ENCODE results near the gene RPS2. TPM values are rescaled to one million over a fixed set of nuclear protein-coding genes. Genes with fewer than 3 reads are reported as not detected.
A peak's percentile ranks its signal among the peaks of the same experiment; 100 is the strongest.

The RPS2 gene
- total RNA-seq, 2 experiments from 2014 or later, result 5,572 to 5,598 TPM

GRCh38 chr16:1982991-1983543 is 18.4 kb upstream of the RPS2 start:
- no peak for TF ChIP-seq CTCF (IDR thresholded peaks at IDR 0.05)
- Mint-ChIP-seq H3K27ac (no peak overlapping the region), H3K4me1 (ENCODE audit: low read depth) (peaks cover 20% of the 10 kb centered on the region), H3K36me3 (ENCODE audit: low read depth) (peaks cover 22% of the 10 kb centered on the region), H3K27me3 (peaks cover 32% of the 10 kb centered on the region), H3K4me3 (peak overlapping the region; percentile 89), H3K9me3 (no peaks in the 10 kb centered on the region)
- CTCF ChIA-PET, result interaction anchor here (0.7 to 2.0 kb wide), 4 partner anchors 11 to 158 kb away, joined by 3 to 8 read pairs (median 4); partner anchors contain the start of gene TBL3
- DNase-seq, result no peak
- intact Hi-C loops (cut with micrococcal nuclease), result no loop called here
- ATAC-seq, result no peak
- POLR2A ChIA-PET, result interaction anchor here (0.6 to 29.2 kb wide), 8 partner anchors 10 to 537 kb away, joined by 3 to 505 read pairs (median 6); partner anchors contain the start of genes AMDHD2, NDUFB10, RNF151 and RPS2

- Mint-ChIP-seq H3K9me3 (no peaks in the 10 kb centered on the region), H3K4me3 (no peak overlapping the region), H3K4me1 (ENCODE audit: low read depth) (peaks cover 20% of the 10 kb centered on the region), H3K27ac (no peak overlapping the region), H3K27me3 (peaks cover 29% of the 10 kb centered on the region), H3K36me3 (ENCODE audit: low read depth) (peaks cover 30% of the 10 kb centered on the region)
- CTCF ChIA-PET, result interaction anchor here (1.0 kb wide), 1 partner anchor 10 kb away, joined by 3 read pairs; the partner anchor contains the start of gene TBL3
- no peak for TF ChIP-seq CTCF (IDR thresholded peaks at IDR 0.05)
- intact Hi-C loops (cut with micrococcal nuclease), result no loop called here
- ATAC-seq (no peak), DNase-seq (no peak)
- POLR2A ChIA-PET, result interaction anchor here (1.1 to 29.2 kb wide), 9 partner anchors 8 to 173 kb away, joined by 3 to 505 read pairs (median 8); partner anchors contain the start of genes NDUFB10, RNF151, RPS2 and SYNGR3
These were observed 17.4 kb upstream of the RPS2 start for GRCh38 chr16:1982013-1982433.

GRCh38 chr16:1981398-1981836 is 16.8 kb upstream of the RPS2 start, which contains the start of gene NOXO1:
TSS of gene NOXO1 (minus strand) at chr16:1981469. CDS start at chr16:1981179, 290 bp downstream.
- Mint-ChIP-seq H3K4me1 (ENCODE audit: low read depth) (peaks cover 20% of the 10 kb centered on the region), H3K36me3 (ENCODE audit: low read depth) (peaks cover 24% of the 10 kb centered on the region), H3K27me3 (peaks cover 29% of the 10 kb centered on the region), H3K4me3 (no peak within 1 kb of the TSS), H3K9me3 (no peaks in the 10 kb centered on the region), H3K27ac (no peak within 1 kb of the TSS)
- CTCF ChIA-PET, result interaction anchor here (1.0 kb wide), 1 partner anchor 23 kb away, joined by 3 read pairs; no protein-coding TSS in a partner anchor
- POLR2A ChIA-PET, result interaction anchor here (0.6 to 29.2 kb wide), 9 partner anchors 8 to 271 kb away, joined by 3 to 505 read pairs (median 8); partner anchors contain the start of genes FAHD1, HAGH, NDUFB10 and RNF151
- TF ChIP-seq CTCF (IDR thresholded peaks at IDR 0.05), result no peak
- DNase-seq (peak; percentile 51), ATAC-seq (peak; percentile 15)
- intact Hi-C loops (cut with micrococcal nuclease), result no loop called here

- DNase-seq, result no peak
- intact Hi-C loops (cut with micrococcal nuclease), result no loop called here
- ATAC-seq, result no peak
- ChIA-PET POLR2A (interaction anchor here (0.6 to 29.2 kb wide), 8 partner anchors 10 to 272 kb away, joined by 3 to 505 read pairs (median 8); partner anchors contain the start of genes FAHD1, HAGH, NDUFB10 and RNF151), CTCF (interaction anchor here (1.0 kb wide), 1 partner anchor 23 kb away, joined by 3 read pairs; no protein-coding TSS in a partner anchor)
- Mint-ChIP-seq H3K4me3 (no peak overlapping the region), H3K36me3 (ENCODE audit: low read depth) (peaks cover 23% of the 10 kb centered on the region), H3K9me3 (no peaks in the 10 kb centered on the region), H3K27me3 (peaks cover 29% of the 10 kb centered on the region), H3K27ac (no peak overlapping the region), H3K4me1 (ENCODE audit: low read depth) (peaks cover 20% of the 10 kb centered on the region)
- no peak for TF ChIP-seq CTCF (IDR thresholded peaks at IDR 0.05)
These were observed 16.1 kb upstream of the RPS2 start for GRCh38 chr16:1980770-1981087.

Measured in activated CD8-positive, alpha-beta T cell treated with anti-CD3 and anti-CD28 coated beads for 36 hours (primary cell).